Measurements from ENCODE around the gene PTPRG. TPM values are rescaled to one million over a fixed set of nuclear protein-coding genes. Genes with fewer than 3 reads are reported as not detected.

PTPRG gene
- total and polyA plus RNA-seq, 2 experiments from 2014 or later = 24.4 to 131 TPM

DNA sequence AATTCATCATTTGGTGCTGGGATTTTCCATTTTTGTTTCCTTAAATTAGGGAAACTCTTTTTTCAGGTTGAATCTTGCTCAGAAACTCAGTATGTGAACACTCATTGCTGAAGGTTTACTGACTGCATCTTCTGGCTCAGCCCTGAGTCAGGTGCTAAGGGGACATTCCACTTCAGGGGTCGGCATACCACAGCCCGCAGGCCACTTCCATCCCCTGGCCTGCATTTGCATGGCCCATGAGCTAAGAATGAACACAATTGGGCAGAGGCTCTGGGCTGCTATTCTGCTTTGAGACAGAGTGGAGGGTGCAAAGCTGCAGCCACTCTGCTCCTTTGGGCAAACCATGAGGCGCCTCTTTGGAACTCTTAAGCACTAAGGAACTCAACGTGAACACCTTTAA lies 647.0 kb downstream of the PTPRG start (continued):
- TF ChIP-seq, protein P1, sequence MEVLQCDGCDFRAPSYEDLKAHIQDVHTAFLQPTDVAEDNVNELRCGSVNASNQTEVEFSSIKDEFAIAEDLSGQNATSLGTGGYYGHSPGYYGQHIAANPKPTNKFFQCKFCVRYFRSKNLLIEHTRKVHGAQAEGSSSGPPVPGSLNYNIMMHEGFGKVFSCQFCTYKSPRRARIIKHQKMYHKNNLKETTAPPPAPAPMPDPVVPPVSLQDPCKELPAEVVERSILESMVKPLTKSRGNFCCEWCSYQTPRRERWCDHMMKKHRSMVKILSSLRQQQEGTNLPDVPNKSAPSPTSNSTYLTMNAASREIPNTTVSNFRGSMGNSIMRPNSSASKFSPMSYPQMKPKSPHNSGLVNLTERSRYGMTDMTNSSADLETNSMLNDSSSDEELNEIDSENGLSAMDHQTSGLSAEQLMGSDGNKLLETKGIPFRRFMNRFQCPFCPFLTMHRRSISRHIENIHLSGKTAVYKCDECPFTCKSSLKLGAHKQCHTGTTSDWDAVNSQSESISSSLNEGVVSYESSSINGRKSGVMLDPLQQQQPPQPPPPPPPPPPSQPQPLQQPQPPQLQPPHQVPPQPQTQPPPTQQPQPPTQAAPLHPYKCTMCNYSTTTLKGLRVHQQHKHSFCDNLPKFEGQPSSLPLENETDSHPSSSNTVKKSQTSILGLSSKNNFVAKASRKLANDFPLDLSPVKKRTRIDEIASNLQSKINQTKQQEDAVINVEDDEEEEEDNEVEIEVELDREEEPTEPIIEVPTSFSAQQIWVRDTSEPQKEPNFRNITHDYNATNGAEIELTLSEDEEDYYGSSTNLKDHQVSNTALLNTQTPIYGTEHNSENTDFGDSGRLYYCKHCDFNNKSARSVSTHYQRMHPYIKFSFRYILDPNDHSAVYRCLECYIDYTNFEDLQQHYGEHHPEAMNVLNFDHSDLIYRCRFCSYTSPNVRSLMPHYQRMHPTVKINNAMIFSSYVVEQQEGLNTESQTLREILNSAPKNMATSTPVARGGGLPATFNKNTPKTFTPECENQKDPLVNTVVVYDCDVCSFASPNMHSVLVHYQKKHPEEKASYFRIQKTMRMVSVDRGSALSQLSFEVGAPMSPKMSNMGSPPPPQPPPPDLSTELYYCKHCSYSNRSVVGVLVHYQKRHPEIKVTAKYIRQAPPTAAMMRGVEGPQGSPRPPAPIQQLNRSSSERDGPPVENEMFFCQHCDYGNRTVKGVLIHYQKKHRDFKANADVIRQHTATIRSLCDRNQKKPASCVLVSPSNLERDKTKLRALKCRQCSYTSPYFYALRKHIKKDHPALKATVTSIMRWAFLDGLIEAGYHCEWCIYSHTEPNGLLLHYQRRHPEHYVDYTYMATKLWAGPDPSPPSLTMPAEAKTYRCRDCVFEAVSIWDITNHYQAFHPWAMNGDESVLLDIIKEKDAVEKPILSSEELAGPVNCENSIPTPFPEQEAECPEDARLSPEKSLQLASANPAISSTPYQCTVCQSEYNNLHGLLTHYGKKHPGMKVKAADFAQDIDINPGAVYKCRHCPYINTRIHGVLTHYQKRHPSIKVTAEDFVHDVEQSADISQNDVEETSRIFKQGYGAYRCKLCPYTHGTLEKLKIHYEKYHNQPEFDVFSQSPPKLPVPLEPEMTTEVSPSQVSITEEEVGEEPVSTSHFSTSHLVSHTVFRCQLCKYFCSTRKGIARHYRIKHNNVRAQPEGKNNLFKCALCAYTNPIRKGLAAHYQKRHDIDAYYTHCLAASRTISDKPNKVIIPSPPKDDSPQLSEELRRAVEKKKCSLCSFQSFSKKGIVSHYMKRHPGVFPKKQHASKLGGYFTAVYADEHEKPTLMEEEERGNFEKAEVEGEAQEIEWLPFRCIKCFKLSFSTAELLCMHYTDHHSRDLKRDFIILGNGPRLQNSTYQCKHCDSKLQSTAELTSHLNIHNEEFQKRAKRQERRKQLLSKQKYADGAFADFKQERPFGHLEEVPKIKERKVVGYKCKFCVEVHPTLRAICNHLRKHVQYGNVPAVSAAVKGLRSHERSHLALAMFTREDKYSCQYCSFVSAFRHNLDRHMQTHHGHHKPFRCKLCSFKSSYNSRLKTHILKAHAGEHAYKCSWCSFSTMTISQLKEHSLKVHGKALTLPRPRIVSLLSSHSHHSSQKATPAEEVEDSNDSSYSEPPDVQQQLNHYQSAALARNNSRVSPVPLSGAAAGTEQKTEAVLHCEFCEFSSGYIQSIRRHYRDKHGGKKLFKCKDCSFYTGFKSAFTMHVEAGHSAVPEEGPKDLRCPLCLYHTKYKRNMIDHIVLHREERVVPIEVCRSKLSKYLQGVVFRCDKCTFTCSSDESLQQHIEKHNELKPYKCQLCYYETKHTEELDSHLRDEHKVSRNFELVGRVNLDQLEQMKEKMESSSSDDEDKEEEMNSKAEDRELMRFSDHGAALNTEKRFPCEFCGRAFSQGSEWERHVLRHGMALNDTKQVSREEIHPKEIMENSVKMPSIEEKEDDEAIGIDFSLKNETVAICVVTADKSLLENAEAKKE (CRISPR knock-in tag; IDR thresholded peaks at IDR 0.05) = no peak
- TF ChIP-seq STAT1 (IDR thresholded peaks at IDR 0.05; ENCODE audit: unreplicated experiment) (no peak), ZNF114 (CRISPR knock-in tag; IDR thresholded peaks at IDR 0.05) (no peak), CREB1 (CRISPR knock-in tag; IDR thresholded peaks at IDR 0.05; ENCODE audit: low read depth) (no peak)

GRCh38 chr3:62209101-62209500 lies 647.7 kb downstream of the PTPRG start:
- Histone ChIP-seq H4K20me1 (replicated peaks; ENCODE audit: insufficient read depth) (0 out of 2 replicates have a peak, but pooled peaks cover 5% of the 10 kb centered on the region), H2AFZ (no peak overlapping the region), H3K4me2 (no peak overlapping the region), H3K4me3 (no peak overlapping the region), H3K27me3 (ENCODE audit: insufficient read depth) (no peaks in the 10 kb centered on the region), H3K4me1 (ENCODE audit: insufficient read depth) (no peaks in the 10 kb centered on the region), H3K27ac (ENCODE audit: low read depth) (no peak overlapping the region), H3K9me2 (ENCODE audit: insufficient read depth) (0 out of 2 replicates have a peak, but pooled peaks cover 4% of the 10 kb centered on the region), H3K36me3 (ENCODE audit: insufficient read depth) (0 out of 2 replicates have a peak, but pooled peaks cover 2% of the 10 kb centered on the region), H3F3A (replicated peaks; ENCODE audit: low read depth) (no peaks in the 10 kb centered on the region), H3K79me2 (replicated peaks; ENCODE audit: insufficient read depth) (no peaks in the 10 kb centered on the region)
- no peaks in the 10 kb centered on the region for H3K9me3 Mint-ChIP-seq
- DNase-seq (ENCODE audit: low spot score) (no peak), ATAC-seq (no peak)
- H3K36me3 Mint-ChIP-seq (ENCODE audit: low read depth) = peaks cover 21% of the 10 kb centered on the region
- no peak overlapping the region for H3K4me3 Mint-ChIP-seq
- H3K27me3 Mint-ChIP-seq (ENCODE audit: insufficient read depth, low read depth, poor library complexity) = peaks cover 5% of the 10 kb centered on the region
- H3K4me1 Mint-ChIP-seq = peaks cover 12% of the 10 kb centered on the region
- H3K27ac Mint-ChIP-seq = no peak overlapping the region
- TF ChIP-seq ZNF331 (CRISPR knock-in tag; IDR thresholded peaks at IDR 0.05; ENCODE audit: low read depth) = no peak
- no peak for TF ChIP-seq EZH2 (IDR thresholded peaks at IDR 0.05; ENCODE audit: low read depth, unreplicated experiment)
- no peak for TF ChIP-seq ZNF114 (CRISPR knock-in tag; IDR thresholded peaks at IDR 0.05)
- no peak for TF ChIP-seq STAT1 (IDR thresholded peaks at IDR 0.05; ENCODE audit: unreplicated experiment)
- TF ChIP-seq, protein P2, sequence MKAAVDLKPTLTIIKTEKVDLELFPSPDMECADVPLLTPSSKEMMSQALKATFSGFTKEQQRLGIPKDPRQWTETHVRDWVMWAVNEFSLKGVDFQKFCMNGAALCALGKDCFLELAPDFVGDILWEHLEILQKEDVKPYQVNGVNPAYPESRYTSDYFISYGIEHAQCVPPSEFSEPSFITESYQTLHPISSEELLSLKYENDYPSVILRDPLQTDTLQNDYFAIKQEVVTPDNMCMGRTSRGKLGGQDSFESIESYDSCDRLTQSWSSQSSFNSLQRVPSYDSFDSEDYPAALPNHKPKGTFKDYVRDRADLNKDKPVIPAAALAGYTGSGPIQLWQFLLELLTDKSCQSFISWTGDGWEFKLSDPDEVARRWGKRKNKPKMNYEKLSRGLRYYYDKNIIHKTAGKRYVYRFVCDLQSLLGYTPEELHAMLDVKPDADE (IDR thresholded peaks at IDR 0.05) = no peak
- TF ChIP-seq CREB1 (CRISPR knock-in tag; IDR thresholded peaks at IDR 0.05; ENCODE audit: low read depth) = no peak
- TF ChIP-seq POLR2AphosphoS5 (IDR thresholded peaks at IDR 0.05; ENCODE audit: low read depth) = no peak
- TF ChIP-seq, protein P1 (CRISPR knock-in tag; IDR thresholded peaks at IDR 0.05) = no peak
- no peak for TF ChIP-seq NANOG (IDR thresholded peaks at IDR 0.05; ENCODE audit: borderline replicate concordance)

Measured in GM23338 (cell line).